Mesothelial cell of epicardium (in vitro differentiated cells): ENCODE measurements around the gene PIKFYVE. TPM values are rescaled to one million over a fixed set of nuclear protein-coding genes. Genes with fewer than 3 reads are reported as not detected.
"Not testable (repeated sequence)": the region's sequence is repeated elsewhere in the genome, so short reads cannot be mapped to it uniquely, and the experiment has no call there.

Source experiments
- DNase-seq, 2 experiments: peaks; one replicate each; pipeline ENCODE4 v3.0.0; 2021; ENCODE audit warnings: low spot score in 2 of 2; ENCODE audit not compliant: unreplicated experiment in 2 of 2
- H3K27ac Mint-ChIP-seq: 2 replicates; pipeline ENCODE4 v1.8.0; 2021; ENCODE audit warnings: mixed read lengths
- H3K27me3 Mint-ChIP-seq: 2 replicates; pipeline ENCODE4 v1.8.0; 2021; ENCODE audit warnings: low read depth, mixed read lengths
- H3K36me3 Mint-ChIP-seq: 2 replicates; pipeline ENCODE4 v1.8.0; 2021; ENCODE audit warnings: mixed read lengths
- H3K4me1 Mint-ChIP-seq: 2 replicates; pipeline ENCODE4 v1.8.0; 2021; ENCODE audit warnings: mixed read lengths
- H3K4me3 Mint-ChIP-seq: 2 replicates; pipeline ENCODE4 v1.8.0; 2021; ENCODE audit warnings: mild to moderate bottlenecking, moderate library complexity, mixed read lengths
- H3K9me3 Mint-ChIP-seq: 2 replicates; pipeline ENCODE4 v1.8.0; 2021; ENCODE audit warnings: mixed read lengths
- CTCF ChIP-seq: fragments of 200-600 bp; sonication (generic); IDR thresholded peaks from one replicate; pipeline ENCODE4 v1.5.0; 2021; ENCODE audit warnings: antibody characterized with exemption; ENCODE audit not compliant: unreplicated experiment
- total RNA-seq: library from RNA; stranded (reverse); gene quantifications from 3 replicates; pipeline ENCODE4 v1.2.1, GENCODE V29; 2021

The PIKFYVE gene
- total RNA-seq, 1 donor from 2014 or later = 46.7 TPM

GRCh38 chr2:208379192-208379591 lies 113.1 kb downstream of the PIKFYVE start:
- H3K27me3 Mint-ChIP-seq = peaks cover 14% of the 10 kb centered on the region
- DNase-seq = no peak
- no peaks in the 10 kb centered on the region for H3K9me3 Mint-ChIP-seq
- H3K36me3 Mint-ChIP-seq = no peaks in the 10 kb centered on the region
- no peak overlapping the region for H3K27ac Mint-ChIP-seq
- H3K4me1 Mint-ChIP-seq = no peaks in the 10 kb centered on the region
- no peak overlapping the region for H3K4me3 Mint-ChIP-seq
- no peak for TF ChIP-seq CTCF

DNA sequence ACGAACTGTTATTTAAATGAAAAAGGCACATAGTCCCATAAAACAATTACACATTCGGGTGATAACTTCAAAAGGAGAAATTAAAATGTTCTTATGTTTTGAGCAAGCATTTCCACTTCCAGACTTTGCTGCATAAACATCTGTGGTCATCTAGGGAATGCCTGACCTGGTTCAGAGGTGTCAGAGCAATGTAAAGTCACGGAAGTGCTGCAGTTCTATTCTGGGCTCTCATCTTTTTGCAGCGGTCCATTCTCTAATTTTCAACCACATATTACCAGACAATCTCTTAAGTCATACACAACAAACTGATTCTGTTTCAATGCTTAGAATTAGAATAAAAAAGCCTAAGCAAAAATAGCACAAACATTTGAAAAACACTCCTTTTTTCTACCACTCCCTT lies 118.6 kb downstream of the PIKFYVE start:
- Mint-ChIP-seq H3K27me3 (peaks cover 17% of the 10 kb centered on the region), H3K27ac (no peak overlapping the region), H3K36me3 (no peaks in the 10 kb centered on the region), H3K9me3 (peaks cover 4% of the 10 kb centered on the region), H3K4me1 (no peaks in the 10 kb centered on the region), H3K4me3 (no peak overlapping the region)
- DNase-seq = no peak
- TF ChIP-seq CTCF = no peak

GRCh38 chr2:208386541-208386940 lies 120.5 kb downstream of the PIKFYVE start:
- H3K27ac Mint-ChIP-seq = no peak overlapping the region
- no peak overlapping the region for H3K4me3 Mint-ChIP-seq
- no peaks in the 10 kb centered on the region for H3K36me3 Mint-ChIP-seq
- no peaks in the 10 kb centered on the region for H3K4me1 Mint-ChIP-seq
- no peak for TF ChIP-seq CTCF
- H3K27me3 Mint-ChIP-seq = peaks cover 17% of the 10 kb centered on the region
- no peak for DNase-seq
- peaks cover 10% of the 10 kb centered on the region for H3K9me3 Mint-ChIP-seq

DNA sequence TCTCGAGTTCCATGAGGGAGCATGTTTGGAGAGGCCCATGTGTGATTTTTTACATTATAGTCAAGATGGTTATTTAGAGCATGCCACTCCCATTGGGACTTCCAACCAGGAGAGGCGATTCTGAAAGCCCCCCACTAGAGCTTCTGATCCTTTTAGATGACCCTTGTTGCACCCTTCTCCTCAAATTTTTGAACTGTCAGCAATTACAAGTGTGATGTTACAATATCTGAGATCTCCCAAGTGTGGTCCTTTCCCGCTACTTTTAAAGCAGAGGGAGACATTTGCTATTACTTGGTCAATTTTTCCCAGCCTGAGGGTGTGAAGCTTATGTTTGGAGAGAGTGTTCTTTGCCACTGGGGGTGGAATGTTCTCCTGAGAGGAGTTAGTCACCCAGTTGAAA lies 123.9 kb downstream of the PIKFYVE start:
- Mint-ChIP-seq H3K27me3 (peaks cover 3% of the 10 kb centered on the region), H3K4me1 (no peaks in the 10 kb centered on the region), H3K9me3 (peaks cover 34% of the 10 kb centered on the region), H3K27ac (no peak overlapping the region), H3K36me3 (peaks cover 5% of the 10 kb centered on the region), H3K4me3 (no peak overlapping the region)
- no peak for DNase-seq
- no peak for TF ChIP-seq CTCF

DNA sequence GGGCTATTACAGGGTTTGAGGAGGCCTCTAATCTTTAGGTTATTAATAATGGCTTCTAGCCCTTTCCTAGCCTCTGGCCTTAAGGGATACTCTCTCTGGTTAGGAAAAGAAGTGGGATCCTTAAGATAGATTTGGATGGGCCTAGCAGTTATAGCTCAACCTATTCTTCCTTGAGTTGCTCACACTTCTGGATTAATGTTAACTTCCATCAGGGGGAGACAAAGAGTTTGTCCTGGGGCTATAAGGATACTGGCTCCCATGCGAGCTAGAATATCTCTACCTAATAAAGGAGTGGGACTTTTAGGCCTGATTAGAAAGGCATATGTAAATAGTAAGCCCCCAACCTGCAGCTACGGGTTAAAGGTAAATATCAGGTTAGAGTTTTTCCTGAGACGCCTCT lies 126.2 kb downstream of the PIKFYVE start:
- H3K36me3 Mint-ChIP-seq = peaks cover 11% of the 10 kb centered on the region
- H3K9me3 Mint-ChIP-seq = peaks cover 41% of the 10 kb centered on the region
- H3K27me3 Mint-ChIP-seq = no peaks in the 10 kb centered on the region
- no peak overlapping the region for H3K27ac Mint-ChIP-seq
- no peak overlapping the region for H3K4me3 Mint-ChIP-seq
- no peak for DNase-seq
- no peak for TF ChIP-seq CTCF
- H3K4me1 Mint-ChIP-seq = no peaks in the 10 kb centered on the region

- Mint-ChIP-seq H3K9me3 (peaks cover 31% of the 10 kb centered on the region), H3K36me3 (peaks cover 11% of the 10 kb centered on the region)
- not testable (repeated sequence) for H3K4me3 Mint-ChIP-seq, H3K4me1 Mint-ChIP-seq, H3K27ac Mint-ChIP-seq, H3K27me3 Mint-ChIP-seq, DNase-seq
Measured at GRCh38 chr2:208396796-208397195, 130.7 kb downstream of the PIKFYVE start.
